NCI-H146 (cell line): Measurements from ENCODE around the gene ARID2.
A peak's percentile ranks its signal among the peaks of the same experiment; 100 is the strongest.

Source experiments
- DNase-seq: peaks from one replicate; lab custom pipeline; 2025; lab: John Stamatoyannopoulos, UW

Gene ARID2

GRCh38 chr12:45729233-45730083 is at the start of gene ARID2:
TSS of gene ARID2 (plus strand) at chr12:45729706. CDS start at chr12:45729837, 131 bp downstream.
- DNase-seq = peak; percentile 84

GRCh38 chr12:45680362-45680761 is 49.1 kb upstream of the ARID2 start:
- DNase-seq = no peak

- DNase-seq = no peak
Observed at GRCh38 chr12:45681465-45681864, 48.0 kb upstream of the ARID2 start.

- DNase-seq = no peak
Observed at GRCh38 chr12:45685680-45686079, 43.8 kb upstream of the ARID2 start.

- no peak for DNase-seq
Observed at GRCh38 chr12:45687081-45688015, 42.2 kb upstream of the ARID2 start.

- peak; percentile 72 for DNase-seq
Observed at GRCh38 chr12:45688183-45688582, 41.3 kb upstream of the ARID2 start.

GRCh38 chr12:45695035-45695434 is 34.5 kb upstream of the ARID2 start:
- no peak for DNase-seq

GRCh38 chr12:45695606-45696005 is 33.9 kb upstream of the ARID2 start:
- DNase-seq = no peak

- no peak for DNase-seq
Observed at GRCh38 chr12:45696049-45696448, 33.5 kb upstream of the ARID2 start.

- DNase-seq = no peak
Observed at GRCh38 chr12:45697371-45697770, 32.1 kb upstream of the ARID2 start.

- DNase-seq = no peak
Observed at GRCh38 chr12:45701296-45701695, 28.2 kb upstream of the ARID2 start.

GRCh38 chr12:45703942-45704341 is 25.6 kb upstream of the ARID2 start:
- DNase-seq = no peak

- DNase-seq = no peak
Observed at GRCh38 chr12:45704968-45705367, 24.5 kb upstream of the ARID2 start.

- DNase-seq = no peak
Observed at GRCh38 chr12:45705404-45705803, 24.1 kb upstream of the ARID2 start.

- no peak for DNase-seq
Observed at GRCh38 chr12:45707241-45707857, 22.2 kb upstream of the ARID2 start.

GRCh38 chr12:45708363-45708762 is 21.1 kb upstream of the ARID2 start:
- no peak for DNase-seq

- no peak for DNase-seq
Observed at GRCh38 chr12:45708901-45709300, 20.6 kb upstream of the ARID2 start.

GRCh38 chr12:45712319-45712718 is 17.2 kb upstream of the ARID2 start:
- no peak for DNase-seq

- no peak for DNase-seq
Observed at GRCh38 chr12:45713078-45713477, 16.4 kb upstream of the ARID2 start.

GRCh38 chr12:45718306-45718705 is 11.2 kb upstream of the ARID2 start:
- no peak for DNase-seq

GRCh38 chr12:45720069-45720468 is 9.4 kb upstream of the ARID2 start:
- no peak for DNase-seq

- no peak for DNase-seq
Observed at GRCh38 chr12:45721369-45721768, 8.1 kb upstream of the ARID2 start.
